ENCODE results near the gene OXT. TPM values are rescaled to one million over a fixed set of nuclear protein-coding genes. Genes with fewer than 3 reads are reported as not detected.
A peak's percentile ranks its signal among the peaks of the same experiment; 100 is the strongest.

The OXT gene
- total and polyA plus RNA-seq, 2 of the 13 experiments (the other 11 are each of a cell fraction or from before 2014, with no cell fraction given), result not detected

DNA sequence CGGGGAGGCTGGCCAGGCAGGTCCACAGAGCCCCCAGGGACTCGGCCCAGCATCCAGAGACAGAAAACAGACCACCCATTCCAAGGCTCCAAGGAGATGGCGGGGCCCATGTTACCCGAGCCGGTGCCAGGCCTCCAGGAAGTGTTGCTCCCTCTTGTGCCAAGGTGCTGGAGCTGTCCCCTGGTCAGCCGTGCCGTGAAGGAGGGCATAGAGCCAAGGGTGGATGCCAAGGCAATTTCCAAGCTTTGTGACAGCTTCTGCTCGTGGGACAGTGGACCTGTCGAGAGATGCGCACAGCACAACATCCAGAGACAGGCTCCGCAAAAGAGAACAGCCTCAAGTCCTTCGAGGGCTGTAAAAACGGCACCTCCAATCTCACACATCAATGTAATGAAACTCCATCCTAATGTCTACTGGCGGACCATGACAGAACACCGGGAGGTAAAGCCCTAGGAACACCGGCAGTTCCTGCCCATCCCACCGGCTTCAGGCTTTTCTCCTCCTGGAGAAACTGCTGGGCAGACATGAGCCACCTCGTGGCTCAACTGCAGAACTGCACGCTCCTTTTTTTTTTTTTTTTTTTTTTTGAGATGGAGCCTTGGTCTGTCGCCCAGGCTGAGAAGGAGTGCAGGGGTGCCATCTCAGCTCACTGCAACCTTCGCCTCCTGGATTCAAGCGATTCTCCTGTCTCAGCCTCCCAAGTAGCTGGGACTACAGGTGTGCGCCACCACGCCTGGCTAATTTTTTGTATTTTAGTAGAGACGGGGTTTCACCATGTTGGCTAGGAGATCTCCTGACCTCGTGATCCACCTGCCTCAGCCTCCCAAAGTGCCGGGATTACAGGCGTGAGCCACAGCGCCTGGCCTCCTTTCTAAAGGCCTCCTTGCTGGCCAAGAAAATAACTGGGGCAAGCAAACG, 44.0 kb downstream of the OXT start (continued):
- no peak for TF ChIP-seq NFIB (CRISPR knock-in tag; IDR thresholded peaks at IDR 0.05; ENCODE audit: borderline replicate concordance)
- TF ChIP-seq ZNF567 (CRISPR knock-in tag; IDR thresholded peaks at IDR 0.05; ENCODE audit: borderline replicate concordance), result no peak
- no peak for TF ChIP-seq RNF2 (conservative IDR thresholded peaks at IDR 0.05; ENCODE audit: low read depth)
- no peak for TF ChIP-seq ZC3H4 (CRISPR knock-in tag; IDR thresholded peaks at IDR 0.05; ENCODE audit: borderline replicate concordance)
- no peak for TF ChIP-seq ZNF558 (CRISPR knock-in tag; IDR thresholded peaks at IDR 0.05; ENCODE audit: borderline replicate concordance)
- TF ChIP-seq NR2F2 (IDR thresholded peaks at IDR 0.05; ENCODE audit: borderline replicate concordance, low read depth), result no peak
- TF ChIP-seq ZNF34 (CRISPR knock-in tag; IDR thresholded peaks at IDR 0.05; ENCODE audit: borderline replicate concordance), result no peak
- no peak for TF ChIP-seq PAWR (CRISPR knock-in tag; IDR thresholded peaks at IDR 0.05; ENCODE audit: borderline replicate concordance)
- no peak for TF ChIP-seq REPIN1 (CRISPR knock-in tag; IDR thresholded peaks at IDR 0.05; ENCODE audit: borderline replicate concordance, low read depth)
- no peak for TF ChIP-seq KMT2A (CRISPR knock-in tag; IDR thresholded peaks at IDR 0.05)
- TF ChIP-seq, protein P1, sequence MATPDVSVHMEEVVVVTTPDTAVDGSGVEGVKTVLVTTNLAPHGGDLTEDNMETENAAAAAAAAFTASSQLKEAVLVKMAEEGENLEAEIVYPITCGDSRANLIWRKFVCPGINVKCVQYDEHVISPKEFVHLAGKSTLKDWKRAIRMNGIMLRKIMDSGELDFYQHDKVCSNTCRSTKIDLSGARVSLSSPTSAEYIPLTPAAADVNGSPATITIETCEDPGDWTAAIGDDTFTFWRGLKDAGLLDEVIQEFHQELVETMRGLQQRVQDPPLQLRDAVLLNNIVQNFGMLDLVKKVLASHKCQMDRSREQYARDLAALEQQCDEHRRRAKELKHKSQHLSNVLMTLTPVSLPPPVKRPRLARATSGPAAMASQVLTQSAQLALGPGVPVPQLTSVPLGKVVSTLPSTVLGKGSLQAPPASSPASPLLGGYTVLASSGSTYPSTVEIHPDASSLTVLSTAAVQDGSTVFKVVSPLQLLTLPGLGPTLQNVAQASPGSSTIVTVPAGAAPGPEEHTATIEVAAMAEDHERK (CRISPR knock-in tag; IDR thresholded peaks at IDR 0.05; ENCODE audit: low read depth), result no peak
- peak; percentile 61; the same call in 1 of the 2 replicates for TF ChIP-seq ZNF782 (CRISPR knock-in tag; IDR thresholded peaks at IDR 0.05; ENCODE audit: borderline replicate concordance)
- no peak for TF ChIP-seq ARNT2 (CRISPR knock-in tag; IDR thresholded peaks at IDR 0.05; ENCODE audit: low read depth)
- 0 out of 2 replicates have a peak, but pooled peaks have one; percentile 14 for TF ChIP-seq NFAT5 (CRISPR knock-in tag; IDR thresholded peaks at IDR 0.05)
- TF ChIP-seq HOXA3 (CRISPR knock-in tag; IDR thresholded peaks at IDR 0.05), result peak; percentile 50
- TF ChIP-seq, protein P2, sequence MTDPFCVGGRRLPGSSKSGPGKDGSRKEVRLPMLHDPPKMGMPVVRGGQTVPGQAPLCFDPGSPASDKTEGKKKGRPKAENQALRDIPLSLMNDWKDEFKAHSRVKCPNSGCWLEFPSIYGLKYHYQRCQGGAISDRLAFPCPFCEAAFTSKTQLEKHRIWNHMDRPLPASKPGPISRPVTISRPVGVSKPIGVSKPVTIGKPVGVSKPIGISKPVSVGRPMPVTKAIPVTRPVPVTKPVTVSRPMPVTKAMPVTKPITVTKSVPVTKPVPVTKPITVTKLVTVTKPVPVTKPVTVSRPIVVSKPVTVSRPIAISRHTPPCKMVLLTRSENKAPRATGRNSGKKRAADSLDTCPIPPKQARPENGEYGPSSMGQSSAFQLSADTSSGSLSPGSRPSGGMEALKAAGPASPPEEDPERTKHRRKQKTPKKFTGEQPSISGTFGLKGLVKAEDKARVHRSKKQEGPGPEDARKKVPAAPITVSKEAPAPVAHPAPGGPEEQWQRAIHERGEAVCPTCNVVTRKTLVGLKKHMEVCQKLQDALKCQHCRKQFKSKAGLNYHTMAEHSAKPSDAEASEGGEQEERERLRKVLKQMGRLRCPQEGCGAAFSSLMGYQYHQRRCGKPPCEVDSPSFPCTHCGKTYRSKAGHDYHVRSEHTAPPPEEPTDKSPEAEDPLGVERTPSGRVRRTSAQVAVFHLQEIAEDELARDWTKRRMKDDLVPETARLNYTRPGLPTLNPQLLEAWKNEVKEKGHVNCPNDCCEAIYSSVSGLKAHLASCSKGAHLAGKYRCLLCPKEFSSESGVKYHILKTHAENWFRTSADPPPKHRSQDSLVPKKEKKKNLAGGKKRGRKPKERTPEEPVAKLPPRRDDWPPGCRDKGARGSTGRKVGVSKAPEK (CRISPR knock-in tag; IDR thresholded peaks at IDR 0.05; ENCODE audit: borderline replicate concordance), result no peak
- TF ChIP-seq NFE2L1 (CRISPR knock-in tag; IDR thresholded peaks at IDR 0.05; ENCODE audit: borderline replicate concordance), result no peak
- TF ChIP-seq, protein P3, sequence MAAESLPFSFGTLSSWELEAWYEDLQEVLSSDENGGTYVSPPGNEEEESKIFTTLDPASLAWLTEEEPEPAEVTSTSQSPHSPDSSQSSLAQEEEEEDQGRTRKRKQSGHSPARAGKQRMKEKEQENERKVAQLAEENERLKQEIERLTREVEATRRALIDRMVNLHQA (CRISPR knock-in tag; IDR thresholded peaks at IDR 0.05), result no peak
